ENCODE measurements around the gene UMAD1. TPM values are rescaled to one million over a fixed set of nuclear protein-coding genes. Genes with fewer than 3 reads are reported as not detected.
A peak's percentile ranks its signal among the peaks of the same experiment; 100 is the strongest.

UMAD1 gene
- total and polyA plus RNA-seq, 2 experiments from 2014 or later, result 8.4 to 12.4 TPM

- no peaks in the 10 kb centered on the region for H3K79me2 ChIP-seq (replicated peaks; ENCODE audit: insufficient read depth)
- no peak overlapping the region for H3K27ac ChIP-seq (ENCODE audit: low read depth)
- H3K36me3 ChIP-seq (ENCODE audit: insufficient read depth), result no peaks in the 10 kb centered on the region
- H4K20me1 ChIP-seq (replicated peaks; ENCODE audit: insufficient read depth), result no peaks in the 10 kb centered on the region
- Mint-ChIP-seq H3K27me3 (ENCODE audit: insufficient read depth, low read depth, poor library complexity) (peaks cover 2% of the 10 kb centered on the region), H3K4me3 (no peak overlapping the region), H3K27ac (peak overlapping the region; percentile 50; the same call in 1 of the 2 replicates), H3K9me3 (no peaks in the 10 kb centered on the region), H3K36me3 (ENCODE audit: low read depth) (no peaks in the 10 kb centered on the region), H3K4me1 (peaks cover 18% of the 10 kb centered on the region)
- peaks cover 7% of the 10 kb centered on the region for H3K4me1 ChIP-seq (ENCODE audit: insufficient read depth)
- H3K9me2 ChIP-seq (ENCODE audit: insufficient read depth), result no peaks in the 10 kb centered on the region
- no peaks in the 10 kb centered on the region for H3K27me3 ChIP-seq (ENCODE audit: insufficient read depth)
- TF ChIP-seq ZNF462 (CRISPR knock-in tag; IDR thresholded peaks at IDR 0.05) (no peak), EZH2phosphoT487 (IDR thresholded peaks at IDR 0.05; ENCODE audit: unreplicated experiment) (no peak), ETS1 (IDR thresholded peaks at IDR 0.05) (no peak), POLR2AphosphoS5 (IDR thresholded peaks at IDR 0.05; ENCODE audit: low read depth) (no peak), NANOG (IDR thresholded peaks at IDR 0.05; ENCODE audit: borderline replicate concordance) (no peak), ZNF114 (CRISPR knock-in tag; IDR thresholded peaks at IDR 0.05) (no peak), EZH2 (IDR thresholded peaks at IDR 0.05; ENCODE audit: low read depth, unreplicated experiment) (no peak), STAT1 (IDR thresholded peaks at IDR 0.05; ENCODE audit: unreplicated experiment) (no peak), CTCF (conservative IDR thresholded peaks at IDR 0.05; ENCODE audit: low read depth in 2 of 2) (no peak), ZNF331 (CRISPR knock-in tag; IDR thresholded peaks at IDR 0.05; ENCODE audit: low read depth) (no peak), CREB1 (CRISPR knock-in tag; IDR thresholded peaks at IDR 0.05; ENCODE audit: low read depth) (no peak), REST (IDR thresholded peaks at IDR 0.05; ENCODE audit: unreplicated experiment) (no peak), JUNB (IDR thresholded peaks at IDR 0.05; ENCODE audit: unreplicated experiment) (no peak)
- no peak overlapping the region for H2AFZ ChIP-seq
- no peak overlapping the region for H3K4me2 ChIP-seq
- 0 out of 3 replicates have a peak, but pooled peaks have one; percentile 26 for ATAC-seq
- no peaks in the 10 kb centered on the region for H3F3A ChIP-seq (replicated peaks; ENCODE audit: low read depth)
- H3K4me3 ChIP-seq, result no peak overlapping the region
- DNase-seq (ENCODE audit: low spot score), result no peak
Observed at GRCh38 chr7:7786595-7786994, 146.0 kb downstream of the UMAD1 start.
